Sigmoid colon (tissue), 4 donors: Measurements from ENCODE around the gene SOX13.

Experiments used
- POLR2A ChIP-seq, 2 donors: fragments of 450-650 bp; IDR thresholded peaks; one replicate each; pipeline ENCODE4 v1.6.1; 2016; ENCODE audit warnings: antibody characterized with exemption in 2 of 2, mild to moderate bottlenecking in 2 of 2, moderate library complexity in 2 of 2
- POLR2AphosphoS5 ChIP-seq, 4 donors: sonication (generic); formaldehyde crosslinking; IDR thresholded peaks; one replicate each; pipeline ENCODE4 v1.6.1; 2017; ENCODE audit warnings: antibody characterized with exemption in 4 of 4
- TF ChIP-seq, protein P1 (sequence below), 4 experiments: fragments of 450-650 bp in 3 of 4; fragments of 200-600 bp in 1 of 4; IDR thresholded peaks; one replicate each; pipeline ENCODE4 v1.5.1; 2016 to 2019; ENCODE audit warnings: antibody characterized with exemption in 4 of 4, mild to moderate bottlenecking in 3 of 4, moderate library complexity in 2 of 4

DNA sequence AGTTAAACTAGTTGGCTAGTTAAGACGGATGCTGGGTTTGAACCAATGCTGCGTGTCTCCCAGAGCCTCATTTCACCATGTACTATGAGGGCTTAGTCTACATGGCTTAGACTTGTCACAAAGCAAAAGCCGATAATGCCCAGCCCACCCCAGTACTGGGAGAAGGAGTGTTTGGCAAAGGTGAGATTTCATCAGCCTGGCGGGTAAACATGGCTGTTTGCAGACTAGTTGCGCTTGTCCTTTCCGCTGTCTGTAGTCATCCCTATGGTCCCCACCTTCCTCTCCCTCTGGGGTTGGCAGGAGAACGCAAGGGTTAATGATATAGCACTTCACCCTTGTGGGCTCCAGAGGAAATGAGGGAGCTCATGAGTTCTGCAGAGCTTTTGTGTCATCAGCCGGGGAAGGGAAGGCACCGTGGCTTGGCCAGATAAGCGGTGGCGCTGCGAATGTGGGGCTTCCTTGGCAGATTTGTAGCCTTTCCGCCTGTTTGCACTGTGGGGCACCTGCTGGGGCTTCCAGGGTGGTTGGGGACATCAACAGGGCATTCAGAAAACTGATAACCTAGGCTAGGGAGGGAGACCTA lies 29.2 kb downstream of the SOX13 start:
- TF ChIP-seq POLR2A (IDR thresholded peaks at IDR 0.05) = no peak
- TF ChIP-seq, protein P1, sequence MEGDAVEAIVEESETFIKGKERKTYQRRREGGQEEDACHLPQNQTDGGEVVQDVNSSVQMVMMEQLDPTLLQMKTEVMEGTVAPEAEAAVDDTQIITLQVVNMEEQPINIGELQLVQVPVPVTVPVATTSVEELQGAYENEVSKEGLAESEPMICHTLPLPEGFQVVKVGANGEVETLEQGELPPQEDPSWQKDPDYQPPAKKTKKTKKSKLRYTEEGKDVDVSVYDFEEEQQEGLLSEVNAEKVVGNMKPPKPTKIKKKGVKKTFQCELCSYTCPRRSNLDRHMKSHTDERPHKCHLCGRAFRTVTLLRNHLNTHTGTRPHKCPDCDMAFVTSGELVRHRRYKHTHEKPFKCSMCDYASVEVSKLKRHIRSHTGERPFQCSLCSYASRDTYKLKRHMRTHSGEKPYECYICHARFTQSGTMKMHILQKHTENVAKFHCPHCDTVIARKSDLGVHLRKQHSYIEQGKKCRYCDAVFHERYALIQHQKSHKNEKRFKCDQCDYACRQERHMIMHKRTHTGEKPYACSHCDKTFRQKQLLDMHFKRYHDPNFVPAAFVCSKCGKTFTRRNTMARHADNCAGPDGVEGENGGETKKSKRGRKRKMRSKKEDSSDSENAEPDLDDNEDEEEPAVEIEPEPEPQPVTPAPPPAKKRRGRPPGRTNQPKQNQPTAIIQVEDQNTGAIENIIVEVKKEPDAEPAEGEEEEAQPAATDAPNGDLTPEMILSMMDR (IDR thresholded peaks at IDR 0.05) = no peak
- TF ChIP-seq POLR2AphosphoS5 (IDR thresholded peaks at IDR 0.05) = no peak
